OCI-LY7 (cell line): Measurements from ENCODE around the gene RBBP8NL. TPM values are rescaled to one million over a fixed set of nuclear protein-coding genes. Genes with fewer than 3 reads are reported as not detected.

ENCODE experiments used
- BruUV-seq: library from RNA; stranded (reverse); fragments of 400-500 nt; replicated peaks from 2 replicates; lab custom pipeline; 2021; lab: Mats Ljungman, UMichigan
- CTCF ChIA-PET: fragments of 300-600 bp; sonication (Branson Sonifier 250); formaldehyde crosslinking; loops from one replicate; lab custom pipeline; 2022; ENCODE audit warnings: antibody characterized with exemption; ENCODE audit not compliant: unreplicated experiment; lab: Charles Lee
- POLR2A ChIA-PET: fragments of 300-600 bp; sonication (Branson Sonifier 250); formaldehyde crosslinking; loops from one replicate; lab custom pipeline; 2022; ENCODE audit warnings: antibody characterized with exemption; lab: Charles Lee
- DNase-seq: peaks from one replicate; pipeline ENCODE4 v3.0.0-alpha.2; 2015; ENCODE audit warnings: low spot score
- H2AFZ ChIP-seq: fragments of 200-600 bp; sonication (generic), shearing (Covaris generic); 2 replicates; pipeline ENCODE4 v1.6.1; 2014; ENCODE audit warnings: mild to moderate bottlenecking, antibody characterized with exemption, low read length, moderate library complexity
- H3K27ac ChIP-seq: fragments of 200-600 bp; sonication (generic); 2 replicates; pipeline ENCODE4 v1.5.1; 2014; ENCODE audit warnings: mixed run types, low read depth, mild to moderate bottlenecking, moderate library complexity, low read length, inconsistent platforms; ENCODE audit not compliant: poor library complexity, severe bottlenecking
- H3K36me3 ChIP-seq: fragments of 200-600 bp; sonication (generic); 2 replicates; pipeline ENCODE4 v1.6.1; 2014; ENCODE audit warnings: mild to moderate bottlenecking, antibody characterized with exemption, low read length, moderate library complexity, mixed read lengths; ENCODE audit not compliant: insufficient read depth
- H3K4me1 ChIP-seq: fragments of 200-600 bp; sonication (generic); 2 replicates; pipeline ENCODE4 v1.5.1; 2014; ENCODE audit warnings: mild to moderate bottlenecking, low read length; ENCODE audit not compliant: insufficient read depth, poor library complexity, severe bottlenecking
- H3K4me2 ChIP-seq: fragments of 200-600 bp; sonication (generic); 2 replicates; pipeline ENCODE4 v1.6.1; 2014; ENCODE audit warnings: mild to moderate bottlenecking, low read length
- H3K4me3 ChIP-seq: fragments of 200-600 bp; sonication (generic); 2 replicates; pipeline ENCODE4 v1.5.1; 2014; ENCODE audit warnings: mild to moderate bottlenecking, low read depth, low read length; ENCODE audit not compliant: poor library complexity, severe bottlenecking
- H3K79me2 ChIP-seq: fragments of 200-600 bp; sonication (generic); 2 replicates; pipeline ENCODE4 v1.6.1; 2016; ENCODE audit warnings: low read depth, mild to moderate bottlenecking, low read length, moderate library complexity, mixed read lengths; ENCODE audit not compliant: insufficient read depth
- H3K9me2 ChIP-seq: fragments of 200-600 bp; sonication (generic); 2 replicates; pipeline ENCODE4 v1.6.1; 2016; ENCODE audit warnings: mild to moderate bottlenecking, low read length, mixed read lengths; ENCODE audit not compliant: insufficient read depth
- H3K9me3 ChIP-seq: fragments of 200-600 bp; sonication (generic); 2 replicates; pipeline ENCODE4 v1.6.1; 2014; ENCODE audit warnings: mild to moderate bottlenecking, mixed run types, low read length, mixed read lengths
- H4K20me1 ChIP-seq: fragments of 200-600 bp; sonication (generic); 2 replicates; pipeline ENCODE4 v1.6.1; 2014; ENCODE audit warnings: mild to moderate bottlenecking, antibody characterized with exemption, low read length, moderate library complexity, mixed read lengths; ENCODE audit not compliant: insufficient read depth
- CTCF ChIP-seq: fragments of 200-600 bp; sonication (generic); conservative IDR thresholded peaks from 2 replicates; pipeline ENCODE4 v1.5.1; 2014; ENCODE audit warnings: mild to moderate bottlenecking, antibody characterized with exemption, low read length, moderate library complexity, mixed read lengths
- EZH2phosphoT487 ChIP-seq: fragments of 200-600 bp; sonication (generic); IDR thresholded peaks from 2 replicates; pipeline ENCODE4 v1.6.1; 2018; ENCODE audit warnings: low read depth, borderline replicate concordance, mild to moderate bottlenecking, mixed run types, antibody characterized with exemption, low read length, moderate library complexity, mixed read lengths
- intact Hi-C: fragments of 100-400 bp; cut with micrococcal nuclease; formaldehyde crosslinking; loops from one replicate; pipeline ENCODE4 v1.10.0; 2022; ENCODE audit not compliant: unreplicated experiment
- total RNA-seq, 2 experiments: library from RNA; depleted of rRNA in 1 of 2; stranded (reverse); fragments of >200 nt in 1 of 2; shearing (Covaris generic) in 1 of 2; gene quantifications; 2 replicates each; pipeline ENCODE4 v1.2.3, GENCODE V29; 2014 to 2022

The RBBP8NL gene
- total RNA-seq, 2 experiments from 2014 or later = not detected

GRCh38 chr20:62466806-62467537 lies 39.6 kb upstream of the RBBP8NL start:
- H2AFZ ChIP-seq = no peak overlapping the region
- intact Hi-C loops = no loop called here
- DNase-seq = no peak
- H3K4me2 ChIP-seq = no peak overlapping the region
- no peak for TF ChIP-seq EZH2phosphoT487
- TF ChIP-seq CTCF = no peak
- H4K20me1 ChIP-seq = no peaks in the 10 kb centered on the region
- H3K4me1 ChIP-seq = no peaks in the 10 kb centered on the region
- ChIA-PET POLR2A (no interaction called here), CTCF (interaction anchor here (0.6 kb wide), 1 partner anchor 616 kb away, joined by 3 read pairs; no protein-coding TSS in a partner anchor)
- no TSS peak for BruUV-seq
- no peaks in the 10 kb centered on the region for H3K9me2 ChIP-seq
- no peaks in the 10 kb centered on the region for H3K79me2 ChIP-seq
- no peak overlapping the region for H3K4me3 ChIP-seq
- no peaks in the 10 kb centered on the region for H3K36me3 ChIP-seq
- no peaks in the 10 kb centered on the region for H3K9me3 ChIP-seq
- H3K27ac ChIP-seq = no peak overlapping the region

- Histone ChIP-seq H3K4me3 (no peak overlapping the region), H3K79me2 (no peaks in the 10 kb centered on the region), H3K4me1 (no peaks in the 10 kb centered on the region), H3K36me3 (no peaks in the 10 kb centered on the region), H3K9me2 (no peaks in the 10 kb centered on the region), H2AFZ (no peak overlapping the region), H4K20me1 (no peaks in the 10 kb centered on the region), H3K9me3 (no peaks in the 10 kb centered on the region), H3K4me2 (no peak overlapping the region), H3K27ac (no peak overlapping the region)
- TF ChIP-seq EZH2phosphoT487 = no peak
- TF ChIP-seq CTCF = no peak
- ChIA-PET POLR2A (no interaction called here), CTCF (no interaction called here)
- BruUV-seq = no TSS peak
- intact Hi-C loops = no loop called here
- DNase-seq = no peak
Observed at GRCh38 chr20:62466072-62466760, 38.9 kb upstream of the RBBP8NL start.

GRCh38 chr20:62464990-62465389 lies 37.7 kb upstream of the RBBP8NL start:
- Histone ChIP-seq H3K4me3 (no peak overlapping the region), H3K9me3 (no peaks in the 10 kb centered on the region), H2AFZ (no peak overlapping the region), H3K79me2 (no peaks in the 10 kb centered on the region), H4K20me1 (no peaks in the 10 kb centered on the region), H3K9me2 (no peaks in the 10 kb centered on the region), H3K36me3 (no peaks in the 10 kb centered on the region), H3K27ac (no peak overlapping the region), H3K4me1 (no peaks in the 10 kb centered on the region), H3K4me2 (no peak overlapping the region)
- DNase-seq = no peak
- no TSS peak for BruUV-seq
- TF ChIP-seq CTCF = no peak
- no peak for TF ChIP-seq EZH2phosphoT487
- ChIA-PET POLR2A (no interaction called here), CTCF (no interaction called here)
- intact Hi-C loops = no loop called here
